Fibroblast of mammary gland (primary cell): ENCODE results near the gene TDRD9.

ENCODE experiments used
- DNase-seq: peaks from one replicate; pipeline ENCODE4 v3.0.0-alpha.2; 2010; ENCODE audit warnings: low read depth
- H3K4me3 ChIP-seq: 2 replicates; pipeline ENCODE4 v1.5.1; 2011; ENCODE audit warnings: low read depth, mild to moderate bottlenecking, low read length, moderate library complexity; ENCODE audit not compliant: control insufficient read depth
- TF ChIP-seq, protein P1 (sequence below): conservative IDR thresholded peaks from 2 replicates; pipeline ENCODE4 v1.5.1; 2011; ENCODE audit warnings: low read depth, low read length, inconsistent platforms; ENCODE audit not compliant: control insufficient read depth, insufficient read depth

Gene TDRD9

DNA sequence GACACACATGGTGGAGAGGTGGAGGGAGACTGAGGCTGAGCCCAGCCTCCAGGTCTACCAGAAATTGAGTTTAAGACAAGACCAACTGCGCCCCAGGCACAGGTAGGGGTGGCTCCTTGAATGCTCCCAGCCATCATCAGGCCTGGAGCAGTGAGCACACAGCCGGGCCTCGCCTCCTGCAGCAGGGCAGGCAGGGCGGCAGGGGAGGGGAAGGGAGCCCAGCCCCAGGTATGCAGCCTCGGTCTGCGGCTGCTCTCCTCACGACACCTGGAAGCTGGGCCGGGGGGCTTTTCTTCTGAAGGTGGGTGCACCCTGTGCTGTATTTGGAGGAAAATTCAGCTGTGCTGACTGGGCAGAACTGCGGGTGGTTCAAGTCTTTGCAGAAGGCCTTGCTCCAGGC is 29.5 kb upstream of the TDRD9 start:
- DNase-seq: no peak
- no peak overlapping the region for H3K4me3 ChIP-seq
- TF ChIP-seq, protein P1, sequence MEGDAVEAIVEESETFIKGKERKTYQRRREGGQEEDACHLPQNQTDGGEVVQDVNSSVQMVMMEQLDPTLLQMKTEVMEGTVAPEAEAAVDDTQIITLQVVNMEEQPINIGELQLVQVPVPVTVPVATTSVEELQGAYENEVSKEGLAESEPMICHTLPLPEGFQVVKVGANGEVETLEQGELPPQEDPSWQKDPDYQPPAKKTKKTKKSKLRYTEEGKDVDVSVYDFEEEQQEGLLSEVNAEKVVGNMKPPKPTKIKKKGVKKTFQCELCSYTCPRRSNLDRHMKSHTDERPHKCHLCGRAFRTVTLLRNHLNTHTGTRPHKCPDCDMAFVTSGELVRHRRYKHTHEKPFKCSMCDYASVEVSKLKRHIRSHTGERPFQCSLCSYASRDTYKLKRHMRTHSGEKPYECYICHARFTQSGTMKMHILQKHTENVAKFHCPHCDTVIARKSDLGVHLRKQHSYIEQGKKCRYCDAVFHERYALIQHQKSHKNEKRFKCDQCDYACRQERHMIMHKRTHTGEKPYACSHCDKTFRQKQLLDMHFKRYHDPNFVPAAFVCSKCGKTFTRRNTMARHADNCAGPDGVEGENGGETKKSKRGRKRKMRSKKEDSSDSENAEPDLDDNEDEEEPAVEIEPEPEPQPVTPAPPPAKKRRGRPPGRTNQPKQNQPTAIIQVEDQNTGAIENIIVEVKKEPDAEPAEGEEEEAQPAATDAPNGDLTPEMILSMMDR: no peak

DNA sequence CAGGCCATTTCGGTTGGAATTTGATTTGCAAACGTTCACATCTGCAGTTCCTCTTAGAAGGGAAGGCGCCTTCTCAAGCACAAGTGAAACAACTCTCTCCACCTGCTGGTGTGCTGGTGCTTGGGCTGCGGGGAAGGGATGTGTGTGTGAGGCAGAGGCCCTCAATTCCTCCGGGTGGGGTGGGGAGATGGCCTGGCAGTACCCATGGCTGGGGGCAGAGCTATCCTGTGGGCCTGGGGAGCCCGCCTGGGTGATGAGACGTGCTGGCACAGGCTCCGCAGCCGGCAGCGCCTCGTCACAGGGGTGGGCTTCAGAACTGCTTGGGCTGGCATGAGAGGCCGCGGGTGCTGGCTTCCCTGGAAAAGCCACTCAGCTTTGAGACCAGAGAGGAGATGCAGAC is 28.9 kb upstream of the TDRD9 start:
- TF ChIP-seq, protein P1: no peak
- H3K4me3 ChIP-seq: no peak overlapping the region
- no peak for DNase-seq

DNA sequence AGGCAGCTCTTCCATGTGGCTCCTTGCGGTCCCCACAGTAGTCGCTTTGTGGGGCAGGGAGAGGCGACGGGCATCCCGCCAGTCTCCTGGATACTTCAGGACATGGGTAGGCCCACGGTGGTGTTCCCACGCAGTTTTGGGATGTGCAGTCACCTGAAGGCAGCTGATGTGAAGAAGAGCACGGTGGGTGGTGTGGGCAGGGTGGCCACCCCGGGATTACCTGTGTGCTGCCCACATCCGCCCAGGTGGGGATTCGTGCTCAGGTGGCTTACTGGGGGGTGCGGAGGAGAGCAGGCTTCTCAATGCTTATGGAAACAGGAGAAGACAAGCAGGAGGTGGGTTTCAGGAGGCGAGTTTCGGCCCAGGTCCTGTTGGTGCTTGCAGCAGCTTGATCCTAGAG is 28.4 kb upstream of the TDRD9 start:
- TF ChIP-seq, protein P1: no peak
- no peak overlapping the region for H3K4me3 ChIP-seq
- DNase-seq: no peak

DNA sequence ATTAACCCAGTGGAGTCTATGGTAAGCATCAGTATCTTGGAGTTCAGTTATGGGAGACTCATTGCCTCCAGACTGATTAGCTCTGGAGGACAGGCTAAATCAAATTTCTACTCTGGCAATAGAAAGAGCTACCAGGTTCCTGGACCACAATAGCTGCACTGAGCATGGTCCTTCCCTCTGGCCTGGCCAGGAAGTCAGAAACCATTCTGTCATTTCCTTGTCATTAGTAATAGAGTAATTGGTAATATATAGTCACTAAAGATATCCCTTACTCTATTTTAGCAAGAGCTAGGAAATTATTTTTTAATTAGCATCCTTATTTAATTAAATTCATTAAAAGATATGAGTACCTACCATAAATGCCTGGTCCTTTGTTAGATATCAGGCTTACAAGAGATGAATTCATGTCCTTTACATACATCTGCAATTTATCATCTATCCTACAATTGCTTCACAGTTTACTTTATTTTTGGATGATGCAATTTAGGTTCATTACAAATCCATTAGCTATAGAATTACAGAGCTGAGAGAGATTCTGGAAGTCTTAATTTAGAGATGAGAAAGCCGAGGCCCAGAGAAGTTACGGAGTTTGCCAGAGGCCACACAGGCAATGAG is 23.7 kb upstream of the TDRD9 start:
- TF ChIP-seq, protein P1: no peak
- H3K4me3 ChIP-seq: no peak overlapping the region
- DNase-seq: peak; percentile 23

GRCh38 chr14:103905842-103906456 is 22.3 kb upstream of the TDRD9 start:
- no peak overlapping the region for H3K4me3 ChIP-seq
- TF ChIP-seq, protein P1: no peak
- DNase-seq: no peak

DNA sequence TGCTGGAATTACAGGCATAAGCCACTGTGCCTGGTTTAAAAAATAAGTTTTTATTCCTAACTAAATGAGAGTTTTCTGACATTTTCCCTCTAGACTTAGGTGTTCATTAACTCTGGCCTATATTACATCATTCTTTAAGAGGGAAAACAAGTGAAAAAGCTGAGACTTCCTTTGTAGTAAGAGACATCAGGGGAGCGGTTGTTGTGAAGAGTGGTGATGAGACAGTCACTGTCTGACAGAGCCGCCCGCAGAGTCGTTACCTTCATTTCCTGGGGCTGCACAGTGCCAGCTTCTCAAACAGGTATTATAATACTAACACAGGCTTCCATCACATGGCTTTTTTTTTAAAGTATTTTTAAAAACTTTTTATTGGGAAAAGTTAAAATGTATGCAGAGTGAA is 19.7 kb upstream of the TDRD9 start:
- TF ChIP-seq, protein P1: no peak
- H3K4me3 ChIP-seq: no peak overlapping the region
- DNase-seq: no peak

- H3K4me3 ChIP-seq: no peak overlapping the region
Observed at GRCh38 chr14:103909531-103910261, 18.6 kb upstream of the TDRD9 start.

More at GRCh38 chr14:103909531-103910261, 18.6 kb upstream of the TDRD9 start:
- TF ChIP-seq, protein P1: no peak
- DNase-seq: no peak
